Mucosa of descending colon (tissue), 3 donors: ENCODE data around the gene PIN1. TPM values are rescaled to one million over a fixed set of nuclear protein-coding genes. Genes with fewer than 3 reads are reported as not detected.
"Not testable (repeated sequence)": the region's sequence is repeated elsewhere in the genome, so short reads cannot be mapped to it uniquely, and the experiment has no call there.

Source experiments
- ATAC-seq: fragments of 200-7000 bp; cut with Tn5 transposase; one replicate; pipeline ENCODE4 v1.9.1; 2020; ENCODE audit warnings: mild to moderate bottlenecking, moderate library complexity
- DNase-seq, 3 donors: peaks; one replicate each; pipeline ENCODE4 v3.0.0-alpha.2; 2020
- H3K36me3 ChIP-seq: fragments of 200-600 bp; one replicate; pipeline ENCODE4 v1.8.0; 2021; ENCODE audit warnings: low read depth, mild to moderate bottlenecking
- H3K4me1 ChIP-seq: fragments of 200-600 bp; one replicate; pipeline ENCODE4 v1.8.0; 2021; ENCODE audit warnings: low read depth, mild to moderate bottlenecking
- H3K4me3 ChIP-seq: fragments of 200-600 bp; one replicate; pipeline ENCODE4 v1.8.0; 2021; ENCODE audit warnings: mild to moderate bottlenecking
- H3K9me3 ChIP-seq: fragments of 200-600 bp; one replicate; pipeline ENCODE4 v1.8.0; 2021; ENCODE audit warnings: mild to moderate bottlenecking
- intact Hi-C, 2 donors: fragments of 100-400 bp; cut with DNase I in 1 of 2; cut with micrococcal nuclease in 1 of 2; formaldehyde crosslinking; loops; one replicate each; pipeline versions ENCODE4 v1.11.0 to v1.11.1; 2022; cut with DNase I, micrococcal nuclease
- long read RNA-seq, 2 donors: library from polyadenylated mRNA; unstranded; transcript quantifications; one replicate each; pipeline ENCODE4 v2.0.0, GENCODE V29; 2019 to 2021
- total RNA-seq, 3 donors: library from RNA; stranded (reverse); fragmentation: NEBNext Ultra II Directional in 2 of 3; extraction: Animal tissue kit (Norgen Biotek cat#: 25700) in 2 of 3; gene quantifications; one replicate each; pipeline versions ENCODE4 v1.2.1 to v1.2.4, GENCODE V29; 2021 to 2023
- TF ChIP-seq, protein P1 (sequence below): fragments of 200-600 bp; IDR thresholded peaks from one replicate; pipeline ENCODE4 v1.8.0; 2022; ENCODE audit warnings: antibody characterized with exemption, mild to moderate bottlenecking
- donor health status: DM: no; HTN: no; CAD: no; lungs with moderate emphysema.
- donor health status: DM: no; HTN: no; CAD: no.
- donor health status: DM: no; HTN: yes; CAD: no.

PIN1 gene
- 10 to 100 TPM; 44.5 to 64.2 (median 52.5) TPM for total RNA-seq
- long read RNA-seq, donor 1, full-length matches to known transcripts, result 156 of 171 reads
- long read RNA-seq, donor 1, partial matches to known transcripts, result 0 of 171 reads
- long read RNA-seq, donor 1, other reads (novel, unspliced or antisense), result 15 of 171 reads
- long read RNA-seq, donor 2, full-length matches to known transcripts, result 61 of 64 reads
- long read RNA-seq, donor 2, partial matches to known transcripts, result 2 of 64 reads
- long read RNA-seq, donor 2, other reads (novel, unspliced or antisense), result 1 of 64 reads

DNA sequence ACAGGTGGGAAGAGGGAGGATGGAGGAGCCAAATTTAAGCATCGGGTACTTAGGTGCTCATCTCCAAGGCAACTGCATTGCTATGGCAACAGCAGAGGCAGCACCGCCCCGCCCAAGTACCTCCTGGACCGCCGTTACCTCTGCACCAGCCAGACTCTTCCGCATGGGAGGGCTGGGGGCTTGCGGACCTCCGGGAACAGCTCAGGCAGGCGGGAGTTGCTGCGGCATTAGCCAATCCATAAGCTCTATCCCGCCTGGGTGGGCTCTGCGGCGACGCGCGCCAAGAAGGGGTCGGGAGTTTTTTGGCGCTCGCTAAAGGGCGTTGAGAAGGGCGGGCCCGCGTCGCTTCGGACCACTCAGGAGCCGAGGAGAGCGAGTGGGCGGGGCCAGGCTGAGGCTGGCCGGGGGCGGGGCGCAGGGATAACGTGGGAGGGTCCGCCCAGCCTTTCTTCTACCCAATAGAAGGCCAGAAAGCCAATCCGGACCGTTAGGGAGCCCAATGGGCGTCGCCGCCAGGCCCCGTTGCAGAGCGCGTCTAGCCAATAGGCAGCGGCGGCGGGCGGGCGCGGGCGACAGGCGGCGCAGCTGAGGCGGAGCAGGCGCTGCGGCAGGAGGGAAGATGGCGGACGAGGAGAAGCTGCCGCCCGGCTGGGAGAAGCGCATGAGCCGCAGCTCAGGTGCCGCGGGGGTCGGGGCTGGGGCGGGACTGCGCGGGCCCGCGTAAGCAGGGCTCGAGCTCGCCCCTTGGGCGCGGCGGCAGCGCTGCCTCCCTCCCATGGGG is at the start of gene PIN1:
TSS of gene PIN1 (plus strand) at position 593 of the 781 bp plus-strand sequence. CDS start at position 620, 27 bp downstream.
- intact Hi-C loops, result no loop called here
- DNase-seq (peak; percentile 99 to 100 (median 100)), ATAC-seq (peak; percentile 99)
- TF ChIP-seq, protein P1, sequence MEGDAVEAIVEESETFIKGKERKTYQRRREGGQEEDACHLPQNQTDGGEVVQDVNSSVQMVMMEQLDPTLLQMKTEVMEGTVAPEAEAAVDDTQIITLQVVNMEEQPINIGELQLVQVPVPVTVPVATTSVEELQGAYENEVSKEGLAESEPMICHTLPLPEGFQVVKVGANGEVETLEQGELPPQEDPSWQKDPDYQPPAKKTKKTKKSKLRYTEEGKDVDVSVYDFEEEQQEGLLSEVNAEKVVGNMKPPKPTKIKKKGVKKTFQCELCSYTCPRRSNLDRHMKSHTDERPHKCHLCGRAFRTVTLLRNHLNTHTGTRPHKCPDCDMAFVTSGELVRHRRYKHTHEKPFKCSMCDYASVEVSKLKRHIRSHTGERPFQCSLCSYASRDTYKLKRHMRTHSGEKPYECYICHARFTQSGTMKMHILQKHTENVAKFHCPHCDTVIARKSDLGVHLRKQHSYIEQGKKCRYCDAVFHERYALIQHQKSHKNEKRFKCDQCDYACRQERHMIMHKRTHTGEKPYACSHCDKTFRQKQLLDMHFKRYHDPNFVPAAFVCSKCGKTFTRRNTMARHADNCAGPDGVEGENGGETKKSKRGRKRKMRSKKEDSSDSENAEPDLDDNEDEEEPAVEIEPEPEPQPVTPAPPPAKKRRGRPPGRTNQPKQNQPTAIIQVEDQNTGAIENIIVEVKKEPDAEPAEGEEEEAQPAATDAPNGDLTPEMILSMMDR, result peak; percentile 88
- H3K36me3 ChIP-seq, result no peaks in the 10 kb centered on the region
- H3K9me3 ChIP-seq, result no peaks in the 10 kb centered on the region
- peaks cover 8% of the 10 kb centered on the region for H3K4me1 ChIP-seq
- peak within 1 kb of the TSS; percentile 99 for H3K4me3 ChIP-seq

DNA sequence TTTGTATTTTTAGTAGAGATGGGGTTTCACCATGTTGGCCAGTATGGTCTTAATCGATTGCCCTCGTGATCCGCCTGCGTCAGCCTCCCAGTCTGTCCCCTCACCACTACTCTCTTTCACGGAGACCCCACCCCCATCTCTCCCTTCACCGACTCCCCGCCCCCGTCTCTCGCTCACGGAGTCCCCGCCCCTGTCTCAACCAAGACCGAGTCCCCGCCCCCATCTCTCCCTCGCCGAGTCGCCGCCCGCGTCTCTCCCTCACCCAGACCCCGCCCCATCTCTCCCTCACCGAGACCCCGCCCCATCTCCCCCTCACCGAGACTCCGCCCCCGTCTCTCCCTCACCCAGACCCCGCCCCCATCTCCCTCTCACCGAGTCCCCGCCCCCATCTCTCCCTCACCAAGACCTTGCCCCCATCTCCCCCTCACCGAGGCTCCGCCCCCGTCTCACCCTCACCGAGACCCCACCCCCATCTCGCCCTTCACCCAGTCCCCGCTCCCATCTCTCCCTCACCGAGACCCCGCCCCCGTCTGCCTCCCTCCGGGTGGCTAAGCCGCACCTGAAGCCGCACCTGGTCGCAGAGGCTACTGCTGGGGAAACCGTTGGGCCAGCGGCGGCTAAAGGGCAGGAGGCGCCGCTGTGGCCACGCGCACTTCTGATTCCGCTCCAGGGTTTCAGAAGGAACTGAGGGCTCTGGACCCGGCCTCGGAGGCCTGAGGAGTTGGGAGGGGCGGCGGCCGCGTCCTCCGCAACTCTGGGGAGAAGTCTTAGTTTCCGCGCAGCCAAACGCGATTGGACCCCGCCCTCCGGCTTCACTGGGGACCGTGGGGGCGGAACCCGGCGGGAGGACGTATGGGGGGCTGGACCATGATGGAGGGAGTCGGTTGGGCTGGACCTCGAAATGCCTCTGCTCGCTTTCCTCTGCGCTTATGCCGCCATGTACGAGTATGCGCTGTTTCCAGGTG is 49.5 kb upstream of the PIN1 start:
- intact Hi-C loops, result loop anchor here in 1 of 2 donors (2.0 kb wide), 1 partner anchor 17 kb away; the partner anchor contains the start of gene ZNF846
- Histone ChIP-seq H3K36me3 (no peaks in the 10 kb centered on the region), H3K4me3 (peak overlapping the region; percentile 36), H3K4me1 (peaks cover 13% of the 10 kb centered on the region), H3K9me3 (no peaks in the 10 kb centered on the region)
- TF ChIP-seq, protein P1, result no peak
- ATAC-seq (peak; percentile 92), DNase-seq (peak; percentile 98 to 99 (median 99))

DNA sequence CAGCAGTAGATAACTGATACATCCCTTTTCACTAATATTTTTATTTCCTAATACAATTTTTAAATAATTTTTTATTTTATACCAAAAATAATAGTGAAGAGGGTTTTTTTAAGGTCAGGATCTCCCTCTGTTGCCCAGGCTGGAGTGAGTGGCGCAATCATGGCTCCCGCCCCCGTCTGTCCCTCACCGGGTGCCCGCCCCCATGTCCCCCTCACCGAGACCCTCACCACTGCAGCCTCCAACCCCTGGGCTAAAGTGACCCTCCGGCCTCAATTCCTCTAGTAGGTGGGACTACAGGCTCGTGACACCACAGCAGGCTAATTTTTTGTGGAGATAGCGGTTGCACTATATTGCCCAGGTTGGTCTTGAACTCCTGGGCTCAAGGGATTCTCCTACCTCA is 48.8 kb upstream of the PIN1 start:
- TF ChIP-seq, protein P1, result no peak
- Histone ChIP-seq H3K9me3 (no peaks in the 10 kb centered on the region), H3K4me3 (no peak overlapping the region), H3K36me3 (no peaks in the 10 kb centered on the region), H3K4me1 (peaks cover 17% of the 10 kb centered on the region)
- DNase-seq (peak in 2 of 3 donors; percentile 57 to 70), ATAC-seq (no peak)
- intact Hi-C loops, result no loop called here

DNA sequence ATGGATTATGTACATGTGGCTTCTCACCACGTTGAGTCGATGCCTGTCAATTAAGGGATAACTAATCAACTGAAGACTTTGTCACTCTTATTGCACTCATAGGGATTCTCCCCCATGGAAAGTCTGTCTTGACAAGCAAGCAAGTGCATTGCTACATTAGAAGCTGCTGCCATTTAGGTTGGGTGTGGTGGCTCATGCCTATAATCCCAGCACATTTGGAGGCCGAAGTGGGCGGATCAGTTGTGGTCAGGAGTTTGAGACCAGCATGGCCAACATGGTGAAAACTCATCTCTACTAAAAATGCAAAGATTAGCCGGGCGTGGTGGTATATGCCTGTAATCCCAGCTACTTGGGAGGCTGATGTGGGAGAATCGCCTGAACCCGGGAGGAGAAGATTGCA is 48.3 kb upstream of the PIN1 start:
- no peaks in the 10 kb centered on the region for H3K36me3 ChIP-seq
- H3K4me3 ChIP-seq, result no peak overlapping the region
- TF ChIP-seq, protein P1, result no peak
- ATAC-seq (no peak), DNase-seq (no peak)
- peaks cover 17% of the 10 kb centered on the region for H3K4me1 ChIP-seq
- intact Hi-C loops, result no loop called here
- no peaks in the 10 kb centered on the region for H3K9me3 ChIP-seq

DNA sequence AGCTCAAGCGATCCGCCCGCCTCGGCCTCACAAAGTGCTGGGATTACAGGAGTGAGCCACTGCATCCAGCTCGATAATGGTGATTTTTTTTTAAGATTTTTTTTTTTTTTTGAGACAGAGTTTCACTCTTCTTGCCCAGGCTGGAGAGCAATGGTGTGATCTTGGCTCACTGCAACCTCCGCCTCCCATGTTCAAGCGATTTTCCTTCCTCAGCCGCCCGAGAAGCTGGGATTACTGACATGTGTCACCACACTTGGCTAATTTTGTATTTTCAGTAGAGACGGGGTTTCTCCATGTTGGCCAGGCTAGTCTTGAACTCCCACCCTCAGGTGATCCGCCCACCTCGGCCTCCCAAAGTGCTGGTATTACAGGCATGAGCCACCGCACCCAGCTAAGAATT is 46.5 kb upstream of the PIN1 start:
- ATAC-seq, H3K4me3 ChIP-seq, H3K36me3 ChIP-seq, intact Hi-C loops, DNase-seq, H3K9me3 ChIP-seq: not testable (repeated sequence)
- peaks cover 17% of the 10 kb centered on the region for H3K4me1 ChIP-seq
